ENCODE results near the gene NAXD.
"Not testable (repeated sequence)": the region's sequence is repeated elsewhere in the genome, so short reads cannot be mapped to it uniquely, and the experiment has no call there.

NAXD gene

GRCh38 chr13:110661256-110661655 is 45.9 kb downstream of the NAXD start:
- FAIRE-seq: no peak
- DNase-seq (ENCODE audit: extremely low spot score, insufficient read length, low read depth): no peak

DNA sequence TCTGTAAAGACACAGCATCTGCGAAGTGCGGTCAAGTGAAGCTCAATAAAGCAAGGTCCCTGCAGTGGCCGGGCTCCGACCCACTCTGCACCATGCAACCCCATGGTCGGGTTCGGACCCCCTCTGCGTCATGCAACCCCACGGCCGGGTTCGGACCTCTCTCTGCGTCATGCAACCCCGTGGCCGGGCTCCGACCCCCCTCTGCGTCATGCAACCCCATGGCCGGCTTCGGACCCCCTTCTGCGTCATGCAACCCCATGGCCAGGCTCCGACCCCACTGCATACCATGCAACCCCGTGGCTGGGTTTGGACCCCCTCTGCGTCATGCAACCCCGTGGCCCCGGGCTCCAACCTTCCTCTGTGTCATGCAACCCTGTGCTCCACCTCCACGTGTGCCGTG is 46.7 kb downstream of the NAXD start:
- FAIRE-seq (no peak), DNase-seq (ENCODE audit: extremely low spot score, insufficient read length, low read depth) (no peak)

DNA sequence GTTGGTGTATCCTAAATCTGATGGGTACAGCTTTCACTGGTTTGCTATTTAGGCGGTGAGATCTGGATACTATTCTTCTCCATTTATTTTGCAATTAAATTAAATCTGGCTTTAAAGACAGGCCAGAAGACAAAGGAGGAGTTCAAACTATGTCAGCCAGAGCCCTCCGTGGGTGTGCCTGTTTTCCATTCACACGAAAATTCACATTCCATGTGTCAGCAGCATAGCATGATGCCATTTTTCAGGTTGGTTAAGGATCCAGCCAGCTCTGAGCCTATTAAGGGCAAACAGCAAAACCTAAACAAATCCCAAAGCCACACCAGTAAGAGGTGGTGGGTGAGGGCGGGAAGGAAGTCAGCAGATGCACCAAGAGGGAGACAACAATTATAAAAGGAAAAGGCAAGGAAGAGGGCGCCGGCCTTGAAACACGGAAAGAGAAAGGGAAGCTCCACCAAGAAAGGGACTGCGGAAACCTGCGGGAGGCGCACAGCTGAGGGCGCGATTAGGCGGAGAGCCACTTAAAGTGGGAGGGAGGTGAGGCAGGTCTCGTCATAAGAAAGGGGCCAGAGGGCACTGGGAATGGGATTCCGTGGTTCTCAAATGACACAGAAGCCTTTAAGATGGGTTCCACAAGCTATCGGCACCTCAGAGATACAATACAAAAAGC is 47.6 kb downstream of the NAXD start:
- DNase-seq (ENCODE audit: extremely low spot score, insufficient read length, low read depth) (no peak), FAIRE-seq (no peak)

DNA sequence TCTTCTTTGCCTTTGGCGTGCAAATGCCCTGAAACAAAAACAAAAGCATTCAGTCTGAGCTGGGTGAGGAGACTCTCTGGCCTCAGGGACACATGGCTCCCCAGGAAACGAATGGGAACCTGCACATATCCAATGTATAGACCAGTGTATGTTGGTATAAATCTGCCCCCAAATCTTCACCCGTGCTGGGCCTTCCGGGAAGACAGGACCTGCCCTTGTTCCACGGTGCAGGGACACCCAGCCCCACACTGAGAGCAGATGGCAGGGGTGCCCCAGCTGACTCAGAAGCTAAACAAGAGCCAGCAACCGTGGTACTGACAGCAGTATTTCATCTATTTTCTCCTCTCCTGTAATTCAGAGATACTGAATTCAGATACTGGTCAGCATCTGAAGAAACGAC is 48.1 kb downstream of the NAXD start:
- DNase-seq (ENCODE audit: extremely low spot score, insufficient read length, low read depth): no peak
- FAIRE-seq: no peak

DNA sequence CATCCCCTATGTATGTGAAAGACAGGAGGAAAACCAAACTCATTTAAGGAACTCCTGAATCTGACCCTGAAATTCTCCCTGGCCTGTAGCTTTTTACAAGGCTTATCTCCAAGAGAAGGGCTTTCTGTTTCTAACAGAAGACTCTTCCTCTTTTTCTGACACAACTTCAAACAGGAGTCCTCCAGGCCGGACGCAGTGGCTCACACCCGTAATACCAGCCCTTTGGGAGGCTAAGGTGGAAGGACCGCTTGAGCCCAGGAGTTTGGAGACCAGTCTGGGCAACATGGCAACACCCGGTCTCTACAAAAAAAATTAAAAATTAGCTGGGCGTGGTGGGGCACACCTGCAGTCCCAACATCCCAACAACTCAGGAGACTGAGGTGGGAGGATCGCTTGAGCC is 48.7 kb downstream of the NAXD start:
- FAIRE-seq (no peak), DNase-seq (ENCODE audit: extremely low spot score, insufficient read length, low read depth) (no peak)

DNA sequence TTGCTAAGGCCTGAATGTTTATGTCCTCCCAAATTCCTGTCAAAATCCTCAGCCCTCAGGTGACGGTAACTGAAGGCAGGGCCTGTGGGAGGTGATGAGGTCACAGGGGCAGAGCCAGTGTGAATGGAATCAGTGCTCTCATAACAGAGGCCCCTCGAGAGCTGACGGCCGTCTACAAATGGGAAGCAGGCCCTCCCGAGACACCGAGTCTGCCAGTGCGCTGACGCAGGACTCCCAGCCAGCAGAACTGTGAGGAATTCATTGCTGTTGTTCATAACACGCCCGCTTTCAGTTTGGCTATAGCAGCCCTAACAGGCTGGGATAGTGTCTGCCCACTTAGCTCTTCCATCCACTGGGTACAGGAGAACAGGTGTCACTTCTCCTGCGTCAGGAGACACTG is 49.3 kb downstream of the NAXD start:
- FAIRE-seq: no peak
- DNase-seq (ENCODE audit: extremely low spot score, insufficient read length, low read depth): no peak

DNA sequence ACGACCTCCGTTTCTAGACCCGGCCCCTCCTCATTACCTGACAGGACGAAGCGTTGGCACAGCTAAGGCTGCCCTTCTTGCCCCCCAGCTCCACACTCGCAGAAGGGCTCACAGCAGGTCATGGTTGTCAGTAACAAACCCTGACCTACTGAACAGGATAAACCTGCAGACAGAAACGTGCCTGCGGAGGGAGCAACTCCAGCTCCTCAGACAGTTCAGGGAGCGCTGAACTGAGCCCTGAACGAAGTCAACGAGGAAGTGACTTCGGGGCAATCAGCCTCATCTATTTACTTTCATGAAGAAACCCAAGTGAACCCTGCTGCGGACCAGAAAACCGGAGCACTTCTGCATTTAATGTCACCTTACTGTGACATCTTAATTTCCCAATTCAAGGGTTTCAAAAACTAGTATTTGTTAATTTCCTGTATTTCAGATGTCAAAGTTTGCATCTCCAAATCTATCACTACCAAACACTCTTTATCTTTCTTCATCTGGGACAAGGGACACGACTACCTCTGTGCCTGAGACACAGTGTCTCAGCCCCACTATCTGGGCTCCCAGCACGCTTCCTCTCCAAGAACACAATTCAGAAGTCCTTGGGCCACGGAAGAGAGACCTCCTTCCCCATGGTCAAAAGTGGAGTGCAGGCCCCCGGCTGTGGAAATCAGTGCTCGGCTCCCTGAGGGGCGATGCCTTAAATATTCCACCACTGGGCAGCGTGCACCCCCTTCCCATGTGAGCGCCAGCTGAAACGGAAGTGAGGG is 50.3 kb downstream of the NAXD start:
- no peak for DNase-seq (ENCODE audit: extremely low spot score, insufficient read length, low read depth)
- FAIRE-seq: no peak

GRCh38 chr13:110666255-110666533 is 50.8 kb downstream of the NAXD start:
- DNase-seq (ENCODE audit: extremely low spot score, insufficient read length, low read depth) (no peak), FAIRE-seq (no peak)

GRCh38 chr13:110669036-110669435 is 53.7 kb downstream of the NAXD start:
- FAIRE-seq: no peak

DNA sequence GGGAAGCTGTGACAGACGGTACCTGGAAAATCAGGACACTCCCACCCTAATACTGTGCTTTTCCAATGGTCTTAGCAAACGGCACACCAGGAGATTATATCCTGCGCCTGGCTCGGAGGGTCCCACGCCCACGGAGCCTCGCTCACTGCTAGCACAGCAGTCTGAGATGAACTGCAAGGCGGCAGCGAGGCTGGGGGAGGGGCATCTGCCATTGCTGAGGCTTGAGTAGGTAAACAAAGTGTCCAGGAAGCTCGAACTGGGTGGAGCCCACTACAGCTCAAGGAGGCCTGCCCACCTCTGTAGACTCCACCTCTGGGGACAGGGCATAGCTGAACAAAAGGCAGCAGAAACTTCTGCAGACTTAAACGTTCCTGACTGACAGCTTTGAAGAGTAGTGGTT is 54.5 kb downstream of the NAXD start:
- not testable (repeated sequence) for DNase-seq (ENCODE audit: extremely low spot score, insufficient read length, low read depth); FAIRE-seq

More at GRCh38 chr13:110669036-110669435, 53.7 kb downstream of the NAXD start:
- no peak for DNase-seq (ENCODE audit: extremely low spot score, insufficient read length, low read depth)

- FAIRE-seq (peak; percentile 94), DNase-seq (ENCODE audit: extremely low spot score, insufficient read length, low read depth) (peak; percentile 44)
Observed at GRCh38 chr13:110676595-110677587, 61.5 kb downstream of the NAXD start.

DNA sequence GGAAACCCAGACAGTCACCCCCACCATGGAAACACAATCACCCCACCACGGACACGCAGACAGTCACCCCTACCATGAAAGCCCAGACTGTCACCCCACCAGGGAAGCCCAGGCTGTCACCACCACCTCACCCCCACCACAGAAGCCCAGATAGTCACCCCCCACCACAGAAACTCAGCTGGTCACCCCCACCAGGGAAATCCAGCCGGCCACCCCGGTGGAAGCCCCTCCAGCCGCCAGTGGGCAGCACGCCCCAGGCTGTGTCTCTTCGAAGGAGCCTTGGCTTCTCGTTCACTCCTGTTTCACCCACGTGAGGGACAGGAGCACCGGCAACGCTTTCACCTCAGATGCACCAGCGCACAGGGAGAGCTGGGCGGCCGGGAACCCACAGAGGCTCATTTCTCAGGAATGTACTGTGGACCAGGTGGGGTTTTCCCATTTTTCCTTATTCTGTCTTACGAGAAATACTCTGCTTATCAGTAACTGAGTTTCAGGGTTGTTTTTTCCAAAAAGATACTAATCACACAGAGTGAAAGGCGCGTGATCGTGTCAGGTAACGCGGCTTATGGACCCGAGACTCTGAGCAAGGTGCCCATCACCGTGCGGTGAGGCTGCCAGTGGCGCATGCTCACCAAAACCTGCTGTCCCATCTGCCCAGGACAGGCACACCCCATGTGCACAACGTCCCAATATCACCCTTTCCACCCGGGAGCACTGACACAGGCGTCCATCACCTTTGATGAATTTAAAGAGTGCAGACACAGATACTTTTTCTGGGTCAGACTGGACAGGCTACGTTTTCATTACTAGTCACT is 62.6 kb downstream of the NAXD start:
- DNase-seq (ENCODE audit: extremely low spot score, insufficient read length, low read depth) (no peak), FAIRE-seq (no peak)

DNA sequence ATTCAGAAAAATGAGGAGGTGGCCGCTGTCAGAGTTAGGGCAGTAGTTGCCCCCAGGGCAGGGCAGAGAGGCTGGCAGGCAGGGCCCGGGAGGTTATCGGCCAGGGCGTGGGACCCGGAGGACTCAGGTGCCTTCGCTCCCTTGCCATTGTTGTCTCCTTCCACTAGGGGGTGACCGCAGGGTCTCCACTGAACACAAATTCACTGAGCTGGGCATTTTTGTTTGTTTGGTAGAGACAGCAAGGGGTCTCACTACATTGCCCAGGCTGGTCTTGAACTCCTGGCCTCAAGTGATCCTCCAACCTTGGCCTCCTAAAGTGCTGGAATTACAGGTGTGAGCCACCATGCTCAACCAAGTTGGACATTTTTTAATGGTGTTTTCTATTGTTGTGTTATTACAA is 65.5 kb downstream of the NAXD start:
- peak; percentile 26 for FAIRE-seq
- DNase-seq (ENCODE audit: extremely low spot score, insufficient read length, low read depth): no peak

- FAIRE-seq (no peak), DNase-seq (ENCODE audit: extremely low spot score, insufficient read length, low read depth) (no peak)
Observed at GRCh38 chr13:110681868-110682550, 66.7 kb downstream of the NAXD start.

GRCh38 chr13:110682746-110683145 is 67.4 kb downstream of the NAXD start:
- no peak for FAIRE-seq

GRCh38 chr13:110683203-110683883 is 68.0 kb downstream of the NAXD start:
- DNase-seq (ENCODE audit: extremely low spot score, insufficient read length, low read depth): no peak
- FAIRE-seq: no peak

More at GRCh38 chr13:110682746-110683145, 67.4 kb downstream of the NAXD start:
- no peak for DNase-seq (ENCODE audit: extremely low spot score, insufficient read length, low read depth)

DNA sequence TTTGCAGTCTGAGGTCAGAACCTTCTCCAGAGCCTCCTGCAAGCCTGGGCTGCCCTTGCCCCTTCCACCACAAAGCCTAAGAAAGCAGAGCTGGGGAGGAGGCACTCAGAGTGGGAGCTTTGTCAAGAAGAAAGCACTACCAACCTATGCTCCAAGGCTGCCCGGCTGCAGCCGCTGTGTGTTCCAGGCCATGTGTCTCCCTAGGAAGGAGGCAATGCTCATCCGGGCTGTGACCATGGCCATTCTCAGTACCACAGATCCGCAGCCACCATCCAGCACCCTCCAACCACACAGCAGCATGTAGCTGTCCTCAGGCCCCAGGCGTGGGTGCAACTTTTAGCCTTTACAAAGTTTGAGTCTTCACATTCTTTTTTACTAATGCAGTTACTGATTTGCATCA is 68.6 kb downstream of the NAXD start:
- DNase-seq (ENCODE audit: extremely low spot score, insufficient read length, low read depth): no peak
- FAIRE-seq: no peak

GRCh38 chr13:110684388-110685056 is 69.2 kb downstream of the NAXD start:
- no peak for DNase-seq (ENCODE audit: extremely low spot score, insufficient read length, low read depth)
- no peak for FAIRE-seq

Measured in GM18507 (cell line).